Activated CD4-positive, alpha-beta T cell treated with anti-CD3 and anti-CD28 coated beads, Interleukin-2, Interleukin-6, amounts not matched to agents 100 ng/mL and 50 ng/mL, durations not matched to agents 16 hours and 8 hours (primary cell): ENCODE measurements around the gene CGGBP1.
A peak's percentile ranks its signal among the peaks of the same experiment; 100 is the strongest.
"Not testable (repeated sequence)": the region's sequence is repeated elsewhere in the genome, so short reads cannot be mapped to it uniquely, and the experiment has no call there.

Experiments
- DNase-seq: peaks from one replicate; pipeline ENCODE4 v3.0.0-alpha.2; 2020

CGGBP1 gene

DNA sequence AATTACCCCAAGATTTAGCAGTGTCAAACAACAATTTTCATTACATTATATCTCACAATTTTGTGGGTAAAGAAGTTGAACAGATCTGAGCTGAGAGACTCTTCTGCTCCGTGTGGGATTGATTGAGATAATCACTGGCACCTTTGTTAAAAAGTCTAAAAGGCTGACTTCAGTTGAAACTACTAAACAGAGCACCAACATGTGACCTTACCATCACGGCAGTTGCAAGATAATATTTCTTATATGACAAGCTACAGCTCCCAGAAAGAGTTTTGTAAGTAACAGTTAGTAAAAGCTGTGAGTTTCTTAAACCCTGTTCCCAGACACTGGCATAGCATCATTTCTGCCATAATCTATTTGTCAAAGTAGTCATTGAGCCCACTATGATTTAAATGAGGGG, 25.0 kb downstream of the CGGBP1 start:
- no peak for DNase-seq

DNA sequence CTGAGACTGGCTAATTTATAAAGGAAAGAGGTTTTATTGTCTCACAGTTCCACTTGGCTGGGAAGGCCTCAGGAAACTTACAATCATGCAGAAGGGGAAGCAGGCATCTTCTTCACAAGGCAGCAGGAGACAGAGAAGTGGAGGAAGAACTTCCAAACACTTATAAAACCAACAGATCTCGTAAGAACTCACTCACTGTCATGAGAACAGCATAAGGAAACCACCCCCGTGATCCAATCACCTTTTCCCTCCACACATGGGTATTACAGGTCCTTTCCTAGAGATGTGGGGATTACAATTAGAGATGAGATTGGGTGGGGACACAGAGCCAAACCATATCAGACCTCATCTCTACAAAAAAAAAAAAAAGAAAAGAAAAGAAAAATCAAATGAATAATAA, 25.7 kb downstream of the CGGBP1 start:
- no peak for DNase-seq

DNA sequence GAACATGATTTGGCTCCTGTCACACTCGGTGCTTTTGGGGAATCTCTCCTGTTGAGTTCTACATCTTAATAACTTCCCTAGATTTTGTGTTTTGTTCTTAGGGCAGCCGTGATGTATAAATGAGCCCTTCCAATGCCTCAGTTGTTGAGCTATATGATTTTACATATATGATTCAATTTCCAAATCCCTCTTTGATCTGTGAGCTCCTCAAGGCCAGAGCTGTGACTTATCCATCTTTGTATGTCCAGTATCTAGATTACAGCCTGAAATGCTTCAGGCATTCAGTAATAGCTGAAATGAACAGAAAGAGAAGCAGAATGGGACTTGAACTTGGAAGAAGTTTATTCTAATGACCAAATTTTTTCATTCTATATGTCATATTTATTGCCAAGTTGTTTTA, 26.6 kb downstream of the CGGBP1 start:
- DNase-seq = no peak

DNA sequence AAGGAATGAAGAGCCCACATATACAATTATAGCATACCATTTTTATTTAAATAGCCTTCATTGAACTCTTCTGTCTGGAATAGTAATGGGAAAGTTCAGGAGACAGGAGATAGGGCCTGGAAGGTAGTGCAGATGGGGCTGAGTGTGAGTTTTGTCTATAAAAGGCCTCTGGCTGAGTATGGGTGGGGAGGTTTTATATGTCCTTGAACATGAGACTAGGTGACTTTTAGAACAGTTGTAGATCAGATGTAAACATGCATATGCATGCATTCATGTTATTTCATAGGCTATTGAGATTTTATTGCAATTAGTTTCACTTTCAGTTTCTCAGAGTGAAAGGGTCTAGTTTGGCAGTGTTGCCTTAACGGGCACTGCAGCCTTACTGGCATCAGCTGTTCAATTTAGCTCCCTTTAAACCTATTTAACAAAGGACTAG, 27.1 kb downstream of the CGGBP1 start:
- peak; percentile 40 for DNase-seq

DNA sequence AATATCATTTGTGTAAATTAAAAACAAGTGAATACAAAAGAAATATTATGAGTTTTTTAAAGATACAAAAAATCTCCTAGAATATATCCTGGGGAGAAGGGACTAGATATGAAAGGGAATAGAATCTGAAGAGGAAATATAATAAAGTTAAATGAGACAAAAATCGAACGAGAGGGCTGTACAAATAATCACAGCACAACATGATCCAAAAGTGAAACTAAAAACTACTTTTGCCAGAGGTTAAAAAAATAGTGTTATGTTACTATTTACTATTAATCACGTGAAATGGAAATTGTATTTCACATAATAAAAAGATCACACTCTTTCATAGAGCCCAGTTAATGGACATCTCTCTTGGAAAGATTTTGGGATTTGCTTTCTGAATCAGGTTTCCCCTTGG, 28.6 kb downstream of the CGGBP1 start:
- DNase-seq = no peak

DNA sequence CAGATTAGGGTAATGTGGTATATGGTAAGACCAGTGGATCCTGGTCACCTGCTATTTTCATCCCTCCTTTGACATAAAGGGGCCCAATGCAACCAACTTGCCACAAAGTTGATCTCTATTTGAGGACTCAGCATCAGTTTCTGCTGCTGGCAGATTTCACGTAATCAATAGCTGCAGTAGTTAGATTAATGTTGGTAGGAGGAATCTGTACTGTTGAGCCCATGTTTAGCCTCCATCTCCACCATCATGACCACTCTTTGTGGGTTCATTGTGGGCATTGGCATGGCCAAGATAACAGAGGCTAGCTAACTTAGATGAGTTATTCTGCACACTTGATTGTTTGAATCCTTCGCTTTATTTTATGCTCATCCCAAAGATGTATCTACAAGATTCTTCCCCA, 29.9 kb downstream of the CGGBP1 start:
- no peak for DNase-seq

DNA sequence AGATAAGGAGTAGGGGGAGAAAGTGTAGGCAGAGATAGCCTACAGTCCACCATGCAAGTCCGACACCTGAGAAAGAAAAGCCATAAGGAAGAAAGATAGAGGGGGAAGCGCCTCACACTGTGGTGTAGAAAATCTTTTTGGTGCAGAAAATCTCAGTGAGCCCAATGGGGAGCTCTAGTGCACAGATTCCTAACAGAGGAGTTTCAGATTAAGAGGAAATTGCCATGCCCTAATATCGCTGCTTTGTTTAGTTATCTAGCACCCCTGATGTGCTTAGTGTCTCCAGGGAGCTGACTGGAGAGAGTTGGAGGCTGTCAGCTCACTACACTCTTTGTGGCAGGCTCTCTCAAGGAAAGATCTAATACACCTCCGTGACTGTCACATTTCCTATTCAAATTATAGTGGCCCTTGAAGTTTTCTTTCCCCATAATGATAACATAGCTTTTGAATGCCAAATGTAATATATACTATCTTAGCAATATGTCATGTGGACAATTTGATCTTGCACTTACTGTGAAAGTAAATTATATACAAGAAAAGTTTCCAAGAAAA, 33.7 kb downstream of the CGGBP1 start:
- DNase-seq = no peak

DNA sequence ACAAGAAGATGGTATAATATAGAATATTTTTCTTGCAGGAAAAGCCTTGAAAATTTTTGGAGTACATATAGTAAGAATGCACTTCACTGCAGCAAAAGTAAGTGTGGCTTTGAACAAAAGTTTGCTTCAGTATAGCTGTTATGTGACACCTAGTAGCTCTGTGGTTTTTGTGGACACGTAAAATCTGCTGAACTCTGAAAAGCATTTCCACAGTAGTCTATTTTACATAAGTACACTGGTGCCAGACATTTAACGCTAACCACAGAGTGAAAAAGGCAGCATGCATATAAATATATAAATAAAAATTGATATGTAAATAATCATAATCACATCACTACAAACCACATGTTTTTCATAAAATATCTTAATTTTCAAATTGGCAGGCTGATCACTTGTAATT, 39.8 kb downstream of the CGGBP1 start:
- DNase-seq = peak; percentile 47

DNA sequence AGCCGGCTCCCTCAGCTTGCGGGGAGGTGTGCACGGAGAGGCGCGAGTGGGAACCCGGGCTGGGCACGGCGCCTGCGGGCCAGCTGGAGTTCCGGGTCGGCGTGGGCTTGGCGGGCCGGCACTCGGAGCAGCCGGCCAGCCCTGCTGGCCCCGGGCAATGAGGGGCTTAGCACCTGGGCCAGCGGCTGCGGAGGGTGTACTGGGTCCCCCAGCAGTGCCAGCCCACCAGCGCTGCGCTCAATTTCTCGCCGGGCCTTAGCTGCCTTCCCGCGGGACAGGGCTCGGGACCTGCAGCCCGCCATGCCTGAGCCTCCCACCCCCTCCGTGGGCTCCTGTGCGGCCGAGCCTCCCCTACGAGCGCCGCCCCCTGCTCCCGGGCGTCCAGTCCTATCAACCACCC, 43.1 kb downstream of the CGGBP1 start:
- not testable (repeated sequence) for DNase-seq

DNA sequence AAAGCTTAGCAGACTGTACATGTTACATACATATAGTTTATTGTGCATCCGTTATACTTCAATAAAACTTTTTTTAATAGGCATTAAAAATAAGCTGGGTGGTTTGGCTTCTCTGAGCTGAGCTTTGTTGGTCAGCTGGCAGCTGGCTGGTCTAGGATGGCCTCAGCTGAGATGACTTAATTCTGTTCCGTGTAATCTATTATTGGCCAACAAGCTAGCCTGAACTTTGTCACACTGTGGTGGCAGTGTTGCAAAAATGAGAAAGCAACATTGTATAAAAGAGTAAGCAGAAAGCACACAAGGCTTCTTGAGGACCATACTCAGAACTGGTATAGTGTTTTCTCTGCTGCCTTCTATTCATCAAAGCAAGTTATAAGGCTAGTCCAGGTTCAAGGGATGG, 45.2 kb downstream of the CGGBP1 start:
- DNase-seq = no peak

DNA sequence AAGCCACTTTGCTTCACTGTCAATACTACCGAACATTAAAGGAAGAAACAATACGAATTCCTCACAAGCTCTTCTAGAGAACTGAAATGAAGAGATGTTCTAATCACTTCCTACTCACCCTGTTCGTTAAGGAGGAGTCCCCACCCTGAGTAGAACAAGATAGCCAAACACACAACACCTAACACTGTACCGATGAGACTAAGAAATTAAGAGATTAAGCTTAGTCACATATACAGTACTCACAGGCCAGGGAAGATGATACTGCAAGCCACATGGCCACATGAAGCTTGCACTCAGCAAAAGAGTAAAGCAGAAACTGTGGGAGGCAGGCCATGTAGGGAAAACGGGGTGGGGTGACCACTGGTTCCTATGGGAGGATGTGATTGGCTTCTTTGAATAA, 48.0 kb downstream of the CGGBP1 start:
- DNase-seq = no peak

DNA sequence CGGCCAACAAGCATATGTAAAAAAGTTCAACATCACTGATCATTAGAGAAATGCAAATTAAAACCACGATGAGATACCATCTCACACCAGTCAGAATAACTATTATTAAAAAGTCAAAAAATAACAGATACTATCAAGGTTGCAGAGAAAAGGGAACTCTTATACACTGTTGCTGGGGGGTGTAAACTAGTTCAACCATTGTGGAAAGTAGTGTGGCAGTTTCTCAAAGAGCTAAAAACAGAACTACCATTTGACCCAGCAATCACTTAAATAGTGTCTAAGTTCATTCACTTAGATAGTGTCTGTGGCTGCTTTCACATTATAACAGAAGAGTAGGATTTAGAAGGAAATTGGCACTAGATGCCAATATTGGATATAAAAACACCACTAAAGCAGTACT, 49.7 kb downstream of the CGGBP1 start:
- no peak for DNase-seq

DNA sequence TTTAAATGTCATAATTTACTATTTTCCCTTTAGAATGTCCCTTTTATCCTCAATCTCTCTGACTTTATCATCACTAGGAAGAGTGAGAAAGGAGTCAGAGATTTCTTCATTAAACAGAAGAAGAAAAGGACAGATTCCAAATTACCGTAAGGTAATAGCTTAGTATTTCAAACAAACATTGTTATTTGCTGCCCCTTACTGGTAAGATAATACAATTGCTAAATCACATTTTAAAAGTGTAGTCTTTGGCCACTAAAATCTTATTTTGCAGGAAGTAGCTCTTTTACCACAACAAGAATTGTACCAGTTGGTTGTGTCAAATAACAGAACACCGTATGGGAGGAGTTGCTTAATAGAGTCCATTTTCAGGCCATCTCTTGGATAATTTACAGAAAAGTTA, 53.7 kb downstream of the CGGBP1 start:
- peak; percentile 34 for DNase-seq

DNA sequence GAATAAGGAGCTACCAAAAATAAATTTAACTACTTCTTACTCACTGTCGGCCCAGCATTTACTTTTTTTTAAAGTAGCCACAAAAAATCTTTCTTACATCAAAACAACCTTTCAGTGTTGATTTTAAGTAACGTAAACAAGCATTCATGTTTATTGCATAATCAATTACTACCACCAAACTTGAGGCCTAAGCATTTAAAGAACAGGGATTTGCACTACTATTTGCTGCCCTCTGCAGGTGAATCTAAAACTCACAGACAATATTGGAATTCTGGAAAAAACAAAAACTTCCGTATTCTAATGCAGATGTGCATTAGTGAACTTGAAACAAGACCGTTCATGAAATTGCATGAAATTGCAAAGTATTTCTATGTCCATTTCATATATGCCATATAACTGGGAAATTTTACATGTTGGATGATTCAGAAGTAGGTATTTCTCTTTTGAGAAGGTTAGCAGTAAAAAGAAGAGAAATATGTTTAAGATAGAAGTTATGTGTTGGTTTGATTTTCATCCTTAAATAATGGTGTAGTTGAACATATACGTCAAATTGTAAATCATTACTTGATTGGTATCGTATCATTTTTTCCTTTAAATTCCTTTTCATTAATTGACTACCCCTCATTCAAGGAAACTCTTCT, 55.6 kb downstream of the CGGBP1 start:
- peak; percentile 45 for DNase-seq

DNA sequence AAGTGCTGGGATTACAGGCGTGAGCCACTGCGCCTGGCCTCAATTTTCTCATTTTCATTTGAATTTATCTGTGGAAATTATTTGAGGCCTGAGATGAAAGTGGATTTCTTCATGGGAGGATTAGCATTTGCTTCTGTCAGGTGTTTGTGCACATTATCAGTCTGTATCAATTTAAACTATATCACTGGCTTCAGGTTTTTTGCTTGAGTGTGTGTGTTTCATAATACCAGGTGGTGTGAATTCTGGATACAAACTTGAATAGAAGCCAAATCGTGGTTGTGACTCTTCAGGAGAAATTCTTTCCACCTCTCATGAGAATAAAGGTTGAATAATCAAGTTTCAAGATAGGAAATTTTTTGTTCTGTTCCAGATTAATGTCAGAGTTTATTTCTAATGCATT, 56.4 kb downstream of the CGGBP1 start:
- no peak for DNase-seq
